H1 (cell line): Measurements from ENCODE around the gene TERB2.
"Not testable (repeated sequence)": the region's sequence is repeated elsewhere in the genome, so short reads cannot be mapped to it uniquely, and the experiment has no call there.

Experiments used
- CHD2 ChIP-seq: IDR thresholded peaks from 2 replicates; pipeline ENCODE4 v1.6.1; 2012; ENCODE audit warnings: low read length, improper control_type of control experiment
- POLR2A ChIP-seq, 2 experiments: IDR thresholded peaks; 1 replicate in 1 of 2; 2 replicates in 1 of 2; pipeline ENCODE4 v1.6.1; 2011; ENCODE audit warnings: low read depth in 2 of 2, low read length in 2 of 2, mild to moderate bottlenecking in 2 of 2; ENCODE audit errors: control extremely low read depth in 1 of 2
- SUZ12 ChIP-seq: fragments of 200-600 bp; sonication (generic); IDR thresholded peaks from 2 replicates; pipeline ENCODE4 v1.6.1; 2012; ENCODE audit warnings: mild to moderate bottlenecking, inconsistent platforms, low read length, moderate library complexity, mixed read lengths
- TF ChIP-seq, protein P1 (sequence below), 3 experiments: IDR thresholded peaks; 1 replicate in 2 of 3; 2 replicates in 1 of 3; pipeline versions ENCODE4 v1.5.1 to v1.6.1; 2011; ENCODE audit warnings: low read length in 3 of 3, mild to moderate bottlenecking in 3 of 3, inconsistent platforms in 2 of 3, low read depth in 1 of 3, moderate library complexity in 1 of 3; ENCODE audit not compliant: insufficient read depth in 1 of 3; ENCODE audit errors: control extremely low read depth in 1 of 3
- TF ChIP-seq, protein P2 (sequence below): IDR thresholded peaks from 2 replicates; pipeline ENCODE4 v1.6.1; 2011; ENCODE audit warnings: low read length, improper control_type of control experiment

DNA sequence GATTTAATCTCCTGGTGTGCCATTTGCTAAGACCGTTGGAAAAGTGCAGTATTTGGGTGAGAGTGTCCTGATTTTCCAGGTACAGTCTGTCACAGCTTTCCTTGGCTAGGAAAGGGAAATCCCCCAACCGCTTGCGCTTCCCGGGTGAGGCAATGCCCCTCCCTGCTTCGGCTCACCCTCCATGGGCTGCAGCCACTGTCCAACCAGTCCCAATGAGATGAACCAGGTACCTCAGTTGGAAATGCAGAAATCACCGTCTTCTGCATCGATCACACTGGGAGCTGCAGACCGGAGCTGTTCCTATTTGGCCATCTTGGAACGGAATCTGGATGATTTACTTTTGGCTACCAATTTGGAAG, 64.4 kb downstream of the TERB2 start:
- not testable (repeated sequence) for TF ChIP-seq SUZ12; CHD2; POLR2A (IDR thresholded peaks at IDR 0.05; ENCODE audit: control extremely low read depth in 1 of 2, low read depth in 2 of 2, low read length in 2 of 2)
- TF ChIP-seq, protein P1, sequence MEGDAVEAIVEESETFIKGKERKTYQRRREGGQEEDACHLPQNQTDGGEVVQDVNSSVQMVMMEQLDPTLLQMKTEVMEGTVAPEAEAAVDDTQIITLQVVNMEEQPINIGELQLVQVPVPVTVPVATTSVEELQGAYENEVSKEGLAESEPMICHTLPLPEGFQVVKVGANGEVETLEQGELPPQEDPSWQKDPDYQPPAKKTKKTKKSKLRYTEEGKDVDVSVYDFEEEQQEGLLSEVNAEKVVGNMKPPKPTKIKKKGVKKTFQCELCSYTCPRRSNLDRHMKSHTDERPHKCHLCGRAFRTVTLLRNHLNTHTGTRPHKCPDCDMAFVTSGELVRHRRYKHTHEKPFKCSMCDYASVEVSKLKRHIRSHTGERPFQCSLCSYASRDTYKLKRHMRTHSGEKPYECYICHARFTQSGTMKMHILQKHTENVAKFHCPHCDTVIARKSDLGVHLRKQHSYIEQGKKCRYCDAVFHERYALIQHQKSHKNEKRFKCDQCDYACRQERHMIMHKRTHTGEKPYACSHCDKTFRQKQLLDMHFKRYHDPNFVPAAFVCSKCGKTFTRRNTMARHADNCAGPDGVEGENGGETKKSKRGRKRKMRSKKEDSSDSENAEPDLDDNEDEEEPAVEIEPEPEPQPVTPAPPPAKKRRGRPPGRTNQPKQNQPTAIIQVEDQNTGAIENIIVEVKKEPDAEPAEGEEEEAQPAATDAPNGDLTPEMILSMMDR (IDR thresholded peaks at IDR 0.05; ENCODE audit: control extremely low read depth in 1 of 3, insufficient read depth in 1 of 3, low read depth in 1 of 3, low read length in 3 of 3) = not testable (repeated sequence)
- TF ChIP-seq, protein P2, sequence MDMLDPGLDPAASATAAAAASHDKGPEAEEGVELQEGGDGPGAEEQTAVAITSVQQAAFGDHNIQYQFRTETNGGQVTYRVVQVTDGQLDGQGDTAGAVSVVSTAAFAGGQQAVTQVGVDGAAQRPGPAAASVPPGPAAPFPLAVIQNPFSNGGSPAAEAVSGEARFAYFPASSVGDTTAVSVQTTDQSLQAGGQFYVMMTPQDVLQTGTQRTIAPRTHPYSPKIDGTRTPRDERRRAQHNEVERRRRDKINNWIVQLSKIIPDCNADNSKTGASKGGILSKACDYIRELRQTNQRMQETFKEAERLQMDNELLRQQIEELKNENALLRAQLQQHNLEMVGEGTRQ = not testable (repeated sequence)
